Measurements from ENCODE around the gene CXCL17.
"Not testable (repeated sequence)": the region's sequence is repeated elsewhere in the genome, so short reads cannot be mapped to it uniquely, and the experiment has no call there.

CXCL17 gene

DNA sequence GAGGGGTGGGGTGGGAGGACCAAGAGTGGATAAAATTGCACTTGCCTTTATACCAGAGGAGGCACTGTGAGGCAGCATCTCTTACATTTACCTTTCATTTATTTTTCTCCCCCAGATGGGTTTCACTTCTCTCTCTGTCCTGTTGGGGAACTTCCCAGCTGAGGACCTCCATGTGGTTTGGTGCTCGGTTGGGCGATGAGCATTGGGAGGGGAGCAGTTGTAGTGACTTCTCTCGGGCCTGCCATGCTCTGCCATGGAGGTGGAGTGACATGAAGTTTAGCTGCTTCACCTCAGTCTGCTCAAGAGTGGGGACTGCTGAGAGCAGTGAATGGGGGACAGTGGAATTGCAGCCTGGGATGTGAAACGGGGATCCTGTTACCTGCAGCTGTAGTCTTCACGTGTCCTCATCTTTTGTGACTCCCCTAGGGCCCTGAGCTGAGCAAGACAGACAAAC is 23.1 kb upstream of the CXCL17 start:
- DNase-seq (ENCODE audit: low read depth), result no peak

DNA sequence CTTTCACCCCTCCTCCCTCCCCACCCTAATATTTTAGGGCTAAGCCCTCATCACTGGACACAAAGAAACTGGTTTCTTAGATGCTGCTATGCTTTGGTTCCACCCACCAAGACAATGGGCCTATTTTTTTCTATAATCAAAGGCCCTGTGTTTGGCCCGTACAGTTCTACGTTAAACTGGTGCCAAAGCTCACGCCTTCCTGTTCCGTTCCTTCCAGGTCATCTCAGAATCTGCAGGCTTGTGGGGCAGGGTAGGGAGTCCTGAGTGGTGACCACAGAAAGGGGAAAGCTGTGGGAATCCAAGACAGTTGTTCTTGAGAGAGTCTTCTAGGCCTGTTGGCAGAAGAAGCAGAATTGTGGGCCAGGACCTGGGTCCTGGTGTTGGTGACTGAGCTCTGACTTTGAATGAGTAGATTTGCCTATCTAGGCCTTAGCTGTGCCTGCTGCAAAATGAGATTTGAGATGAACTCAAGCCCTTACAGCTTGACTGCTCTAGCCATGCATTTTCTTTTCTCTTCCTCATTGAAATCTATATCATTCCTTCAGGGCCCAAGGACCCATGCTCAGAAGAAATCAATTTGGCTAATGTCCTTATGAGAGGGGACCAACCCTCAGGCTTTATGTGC is 19.1 kb upstream of the CXCL17 start:
- no peak for DNase-seq (ENCODE audit: low read depth)

DNA sequence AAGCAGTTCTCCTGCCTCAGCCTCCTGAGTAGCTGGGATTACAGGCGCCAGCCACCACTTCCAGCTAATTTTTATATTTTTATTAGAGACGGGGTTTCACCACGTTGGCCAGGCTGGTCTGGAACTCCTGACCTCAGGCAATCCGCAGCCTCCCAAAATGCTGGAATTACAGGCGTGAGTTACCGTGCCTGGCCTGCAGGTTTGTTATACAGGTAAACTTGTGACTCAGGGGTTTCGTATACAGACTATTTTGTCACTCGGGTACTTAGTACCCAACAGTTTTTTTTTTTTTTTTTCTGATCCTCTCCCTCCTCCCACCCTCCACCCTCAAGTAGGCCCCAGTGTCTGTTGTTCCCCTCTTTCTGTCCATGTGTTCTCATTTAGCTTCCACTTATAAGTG is 18.5 kb upstream of the CXCL17 start:
- not testable (repeated sequence) for DNase-seq (ENCODE audit: low read depth)

DNA sequence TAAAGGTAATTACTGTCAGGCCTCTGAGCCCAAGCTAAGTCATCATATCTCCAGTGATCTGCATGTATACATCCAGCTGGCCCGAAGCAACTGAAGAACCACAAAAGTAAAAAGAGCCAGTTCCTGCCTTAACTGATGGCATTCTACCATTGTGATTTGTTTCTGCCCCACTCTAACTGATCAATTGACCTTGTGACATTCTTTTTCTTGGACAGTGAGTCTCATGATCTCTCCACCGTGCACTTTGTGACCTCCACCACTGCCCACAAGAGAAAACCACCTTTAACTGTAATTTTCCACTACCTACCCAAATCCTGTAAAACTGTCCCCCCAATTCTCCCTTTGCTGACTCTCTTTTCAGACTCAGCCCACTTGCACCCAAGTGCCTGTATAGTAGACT is 17.2 kb upstream of the CXCL17 start:
- no peak for DNase-seq (ENCODE audit: low read depth)

DNA sequence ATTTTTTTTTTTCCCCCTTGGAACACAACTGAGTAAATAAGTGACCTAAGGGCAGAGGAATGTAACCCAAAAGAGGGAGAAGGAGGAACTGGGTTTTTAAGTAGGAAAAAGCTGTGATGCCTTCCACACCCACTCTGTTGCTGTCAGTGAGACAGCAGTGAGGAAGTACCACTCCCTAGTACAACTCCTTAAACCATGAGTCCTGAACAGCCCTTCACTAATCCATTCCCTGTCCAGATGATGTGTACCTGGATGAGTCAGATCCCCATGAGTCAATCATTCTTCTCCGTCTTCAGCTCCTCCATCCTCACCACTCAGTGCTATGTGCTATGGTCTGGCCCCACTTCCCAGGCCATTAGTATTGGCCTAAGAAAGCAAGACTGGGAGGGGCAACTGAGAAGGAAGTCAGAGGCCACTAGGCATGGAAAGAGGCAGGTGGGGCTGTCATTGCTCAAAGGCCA is 12.9 kb upstream of the CXCL17 start:
- no peak for DNase-seq (ENCODE audit: low read depth)

DNA sequence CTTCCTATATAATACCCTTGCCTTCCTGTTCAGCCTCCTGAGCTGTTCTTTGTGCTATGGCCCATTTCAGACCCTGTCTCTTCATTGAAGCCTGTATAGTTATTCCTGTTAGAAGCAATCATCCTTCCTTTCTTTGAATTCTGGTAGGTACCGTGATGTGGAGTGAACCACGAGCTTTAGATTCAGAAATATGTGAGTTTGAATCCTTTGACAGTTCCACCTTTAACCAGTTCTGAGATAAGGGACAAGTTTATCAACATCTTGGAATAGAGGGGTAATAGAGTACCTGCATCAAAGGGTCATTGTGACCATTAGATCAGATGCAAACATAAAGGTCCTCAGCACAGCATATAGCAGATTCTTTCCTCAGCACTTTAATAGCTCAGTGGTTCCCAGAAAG is 12.3 kb upstream of the CXCL17 start:
- DNase-seq (ENCODE audit: low read depth), result no peak

- DNase-seq (ENCODE audit: low read depth), result no peak
These were observed 9.8 kb upstream of the CXCL17 start for GRCh38 chr19:42452590-42452989.

DNA sequence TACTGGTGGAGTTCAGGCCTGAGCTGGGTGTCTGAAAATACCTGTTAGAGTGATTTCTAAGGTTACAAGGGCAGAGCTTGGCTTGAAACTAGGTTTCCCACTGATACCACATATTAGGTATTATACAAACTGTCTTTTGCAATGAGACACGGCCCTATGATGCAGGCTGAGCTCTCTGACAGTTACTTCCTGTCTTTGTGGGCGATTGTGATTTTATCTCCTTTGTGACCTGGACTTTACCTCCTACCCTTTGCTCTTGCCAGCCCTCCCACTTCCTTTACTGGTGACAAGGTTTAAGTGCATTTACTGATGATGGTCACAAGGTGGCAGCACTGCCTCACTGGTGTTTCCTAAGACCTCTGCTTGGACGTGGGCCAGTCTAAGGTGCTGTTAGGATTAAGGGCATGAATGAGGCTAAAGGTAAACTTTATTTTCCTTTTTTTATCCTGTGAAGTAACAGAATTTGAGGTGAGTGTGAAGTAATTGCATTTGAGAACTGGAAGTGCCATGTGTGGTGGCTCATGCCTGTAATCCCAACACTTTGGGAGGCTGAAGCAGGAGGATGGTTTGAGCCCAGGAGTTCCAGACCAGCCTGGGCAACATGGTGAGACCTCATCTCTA is 7.7 kb upstream of the CXCL17 start:
- DNase-seq (ENCODE audit: low read depth), result peak; percentile 31

DNA sequence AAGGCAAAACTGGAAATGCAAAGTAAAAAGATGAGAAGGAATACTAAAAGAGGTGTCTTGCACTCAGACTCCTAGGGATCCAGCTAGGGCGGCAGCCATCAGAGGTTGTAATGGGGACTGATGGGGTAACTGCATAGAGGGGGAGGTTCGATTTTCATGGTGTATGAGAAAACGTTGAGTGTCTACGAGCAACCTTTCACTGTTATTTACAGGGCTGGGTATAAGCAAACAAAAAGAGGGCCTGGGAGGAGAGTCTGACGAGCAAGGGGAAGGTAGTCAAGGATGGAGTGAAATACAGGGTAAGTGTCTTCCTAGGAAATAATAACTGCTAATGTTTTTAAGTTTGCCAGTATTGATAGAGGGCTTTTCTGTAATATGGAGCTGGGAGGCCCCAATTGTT is 5.6 kb upstream of the CXCL17 start:
- not testable (repeated sequence) for DNase-seq (ENCODE audit: low read depth)

DNA sequence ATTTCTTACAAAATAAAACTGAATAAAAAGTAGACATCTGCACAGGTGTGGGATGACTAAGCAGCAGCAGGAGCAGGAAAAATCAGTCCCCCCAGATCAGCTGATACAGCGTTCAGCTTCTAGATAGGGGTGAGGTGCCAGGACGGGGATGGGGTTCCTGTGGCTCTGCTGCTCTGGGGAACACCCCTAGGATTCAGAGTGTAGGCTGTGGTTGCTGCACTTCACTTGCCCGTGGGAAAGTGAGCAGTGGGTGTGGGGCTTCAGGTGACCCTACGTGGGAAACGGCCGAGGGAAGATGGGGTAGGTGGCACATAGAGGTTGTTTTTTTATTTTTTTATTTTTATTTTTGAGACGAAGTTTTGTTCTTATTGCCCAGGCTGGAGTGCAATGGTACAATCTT is 3.2 kb upstream of the CXCL17 start:
- no peak for DNase-seq (ENCODE audit: low read depth)

DNA sequence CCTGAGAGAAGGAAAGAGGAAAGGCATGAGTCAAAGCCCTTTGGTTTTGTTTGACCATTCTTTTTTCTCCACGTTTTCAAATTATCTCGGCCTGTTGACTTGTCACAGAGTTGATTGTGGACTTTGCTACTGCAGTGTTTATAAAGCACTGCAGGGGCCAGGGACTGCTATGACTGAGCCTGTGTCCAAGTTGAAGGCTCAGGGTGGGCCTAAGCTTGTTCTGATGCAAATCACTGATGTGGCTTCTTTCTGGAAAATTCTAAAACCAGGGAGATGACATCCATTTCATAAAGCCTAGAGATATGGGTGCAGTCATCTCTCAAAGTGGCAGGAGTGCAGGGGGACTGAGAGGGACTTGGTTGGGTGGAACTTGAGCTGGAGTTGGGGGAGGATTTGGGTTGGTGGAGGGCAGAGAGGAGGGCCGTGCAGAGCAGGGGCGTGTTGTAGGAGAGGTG is 1.2 kb upstream of the CXCL17 start:
- DNase-seq (ENCODE audit: low read depth), result no peak

- DNase-seq (ENCODE audit: low read depth), result no peak
These were observed 1.7 kb downstream of the CXCL17 start for GRCh38 chr19:42441049-42441445.

DNA sequence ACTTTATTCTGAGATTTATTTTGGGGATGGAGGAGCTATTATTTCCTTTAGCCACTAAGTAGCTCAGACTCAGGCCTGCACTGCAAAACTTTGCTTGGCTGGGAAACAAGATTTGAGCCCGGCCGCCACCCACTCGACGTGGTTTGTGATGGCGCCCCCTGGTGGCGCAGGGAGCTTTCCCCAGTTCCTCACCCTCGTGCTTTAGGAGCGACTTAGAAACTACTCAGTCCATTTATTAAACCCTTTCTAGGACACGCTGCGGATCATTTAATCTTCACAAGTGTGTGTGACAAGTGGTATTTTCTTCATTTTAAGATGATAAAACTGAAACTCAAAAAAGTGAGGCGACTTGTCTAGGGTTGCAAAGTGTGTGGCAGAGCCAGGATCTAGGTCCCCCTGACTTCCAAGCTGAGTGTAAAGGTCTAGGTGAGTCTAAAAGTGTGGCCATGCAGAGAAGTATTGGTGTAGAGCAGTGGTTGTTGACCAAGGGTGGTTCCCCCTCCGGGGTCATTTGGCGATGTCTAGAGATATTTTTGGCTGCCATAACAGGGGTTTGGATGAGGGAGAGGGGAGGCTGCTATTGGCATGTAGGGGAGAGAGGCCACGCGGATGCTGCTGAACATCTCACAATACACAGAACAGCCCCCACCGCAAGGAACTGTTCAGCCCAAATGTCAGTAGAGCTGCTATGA is 2.2 kb downstream of the CXCL17 start:
- DNase-seq (ENCODE audit: low read depth), result peak; percentile 81

GRCh38 chr19:42436006-42436405 is 6.7 kb downstream of the CXCL17 start:
- no peak for DNase-seq (ENCODE audit: low read depth)

DNA sequence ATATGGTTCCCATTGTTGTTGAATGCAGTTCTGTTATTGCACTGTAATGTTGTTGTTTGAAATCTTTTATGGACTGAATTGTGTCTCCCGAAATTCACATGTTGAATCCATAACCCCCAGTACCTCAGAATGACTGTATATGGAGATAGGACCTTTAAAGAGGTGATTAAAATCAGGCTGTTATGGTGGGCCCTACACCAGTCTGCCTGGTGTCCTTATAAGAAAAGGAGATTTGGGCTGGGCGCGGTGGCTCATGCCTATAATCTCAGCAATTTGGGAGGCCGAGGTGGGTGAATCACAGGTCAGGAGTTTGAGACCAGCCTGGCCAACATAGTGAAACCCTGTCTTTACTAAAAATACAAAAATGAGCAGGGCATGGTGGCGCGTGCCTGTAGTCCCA is 7.4 kb downstream of the CXCL17 start:
- DNase-seq (ENCODE audit: low read depth), result no peak

- DNase-seq (ENCODE audit: low read depth), result no peak
These were observed 9.1 kb downstream of the CXCL17 start for GRCh38 chr19:42433503-42434260.

GRCh38 chr19:42431486-42431885 is 11.3 kb downstream of the CXCL17 start:
- DNase-seq (ENCODE audit: low read depth), result no peak

DNA sequence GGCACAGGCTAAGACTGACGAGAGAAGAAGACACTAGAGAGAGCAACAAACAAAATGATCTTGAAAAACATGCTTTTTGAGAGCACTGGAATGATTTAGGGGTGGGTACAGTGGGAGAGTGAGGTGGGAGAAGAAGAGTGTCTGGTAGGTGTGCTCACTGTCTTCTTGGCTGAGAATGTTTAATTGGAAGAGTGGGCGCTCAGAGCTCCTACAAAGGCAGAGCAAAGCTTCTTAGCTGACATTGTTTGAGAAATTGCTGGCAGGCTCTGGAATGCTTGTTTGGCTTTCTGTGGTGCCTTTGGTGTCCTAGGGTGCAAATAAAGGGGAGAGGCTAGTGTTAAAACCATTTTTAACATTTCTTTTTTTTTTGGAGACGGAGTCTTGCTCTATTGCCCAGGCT is 14.1 kb downstream of the CXCL17 start:
- no peak for DNase-seq (ENCODE audit: low read depth)

DNA sequence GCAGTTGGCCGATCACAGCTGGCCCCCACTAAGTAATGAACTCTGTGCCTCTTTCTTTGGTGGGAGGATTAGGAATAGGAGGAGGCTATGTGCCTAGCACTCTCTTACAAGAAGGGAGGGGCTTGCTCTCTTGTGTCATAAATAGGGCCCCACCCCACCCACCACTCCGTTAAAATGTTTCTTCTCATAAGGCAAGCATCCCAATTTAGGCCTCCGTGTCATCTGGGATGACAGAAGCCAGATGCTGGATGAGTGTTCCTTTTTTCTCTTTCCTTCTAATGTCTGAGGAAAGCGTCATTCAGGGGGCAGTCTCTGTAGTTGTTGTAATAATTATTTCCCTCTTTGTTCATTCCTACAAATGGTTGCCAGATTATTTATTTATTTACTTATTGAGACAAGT is 15.4 kb downstream of the CXCL17 start, which contains the start of gene LIPE:
TSS of gene LIPE (minus strand) at position 76 of the 400 bp plus-strand sequence. CDS start 239 bp downstream, outside the sequence.
- DNase-seq (ENCODE audit: low read depth), result no peak

DNA sequence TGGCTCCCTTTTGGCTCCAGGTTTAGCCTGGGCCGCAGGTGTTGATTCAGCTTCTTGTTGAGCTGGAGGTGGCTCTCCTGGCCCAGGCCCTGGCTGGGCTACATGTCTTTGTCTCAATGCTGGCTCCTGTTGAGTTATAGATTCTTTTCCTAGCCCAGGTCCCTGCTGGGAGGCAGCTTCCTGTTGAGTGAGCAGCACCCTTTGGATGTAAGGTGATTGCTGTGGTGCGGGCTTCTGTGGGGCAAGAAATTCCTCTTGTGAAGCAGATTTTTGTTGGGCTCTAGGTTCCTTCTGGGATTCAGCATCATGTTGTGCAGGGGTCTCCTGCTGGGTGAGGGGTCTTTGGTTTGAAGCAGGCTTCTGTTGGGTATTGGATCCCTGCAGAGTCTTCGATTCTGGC is 16.1 kb downstream of the CXCL17 start:
- DNase-seq (ENCODE audit: low read depth), result no peak

GRCh38 chr19:42424712-42425131 is 18.0 kb downstream of the CXCL17 start:
- no peak for DNase-seq (ENCODE audit: low read depth)

GRCh38 chr19:42424345-42424707 is 18.4 kb downstream of the CXCL17 start:
- no peak for DNase-seq (ENCODE audit: low read depth)

Measured in stimulated activated CD8-positive, alpha-beta memory T cell treated with anti-CD3 and anti-CD28 coated beads, Interleukin-15, amount 100 ng/mL, for 24 hours (primary cell).